Skeletal muscle satellite cell (primary cell): ENCODE measurements around the gene SAMSN1.
"Not testable (repeated sequence)": the region's sequence is repeated elsewhere in the genome, so short reads cannot be mapped to it uniquely, and the experiment has no call there.

ENCODE experiments used
- H3K27me3 ChIP-seq: 2 replicates; pipeline ENCODE4 v1.7.0; 2013; ENCODE audit warnings: low read length; ENCODE audit not compliant: control insufficient read depth, insufficient read depth
- H3K36me3 ChIP-seq: 2 replicates; pipeline ENCODE4 v1.7.0; 2013; ENCODE audit warnings: mild to moderate bottlenecking, control low read depth, low read length; ENCODE audit not compliant: insufficient read depth
- H3K4me1 ChIP-seq: 2 replicates; pipeline ENCODE4 v1.7.0; 2013; ENCODE audit warnings: low read length; ENCODE audit not compliant: control insufficient read depth, insufficient read depth
- H3K4me2 ChIP-seq: 2 replicates; pipeline ENCODE4 v1.7.0; 2013; ENCODE audit warnings: mild to moderate bottlenecking, low read length
- H3K4me3 ChIP-seq: 2 replicates; pipeline ENCODE4 v1.7.0; 2013; ENCODE audit warnings: low read length
- H3K9ac ChIP-seq: 2 replicates; pipeline ENCODE4 v1.7.0; 2013; ENCODE audit warnings: mild to moderate bottlenecking, low read depth, low read length, moderate library complexity
- H3K9me3 ChIP-seq: replicated peaks from 2 replicates; pipeline ENCODE4 v1.7.0; 2013; ENCODE audit warnings: mild to moderate bottlenecking, control low read depth, low read length

Gene SAMSN1

DNA sequence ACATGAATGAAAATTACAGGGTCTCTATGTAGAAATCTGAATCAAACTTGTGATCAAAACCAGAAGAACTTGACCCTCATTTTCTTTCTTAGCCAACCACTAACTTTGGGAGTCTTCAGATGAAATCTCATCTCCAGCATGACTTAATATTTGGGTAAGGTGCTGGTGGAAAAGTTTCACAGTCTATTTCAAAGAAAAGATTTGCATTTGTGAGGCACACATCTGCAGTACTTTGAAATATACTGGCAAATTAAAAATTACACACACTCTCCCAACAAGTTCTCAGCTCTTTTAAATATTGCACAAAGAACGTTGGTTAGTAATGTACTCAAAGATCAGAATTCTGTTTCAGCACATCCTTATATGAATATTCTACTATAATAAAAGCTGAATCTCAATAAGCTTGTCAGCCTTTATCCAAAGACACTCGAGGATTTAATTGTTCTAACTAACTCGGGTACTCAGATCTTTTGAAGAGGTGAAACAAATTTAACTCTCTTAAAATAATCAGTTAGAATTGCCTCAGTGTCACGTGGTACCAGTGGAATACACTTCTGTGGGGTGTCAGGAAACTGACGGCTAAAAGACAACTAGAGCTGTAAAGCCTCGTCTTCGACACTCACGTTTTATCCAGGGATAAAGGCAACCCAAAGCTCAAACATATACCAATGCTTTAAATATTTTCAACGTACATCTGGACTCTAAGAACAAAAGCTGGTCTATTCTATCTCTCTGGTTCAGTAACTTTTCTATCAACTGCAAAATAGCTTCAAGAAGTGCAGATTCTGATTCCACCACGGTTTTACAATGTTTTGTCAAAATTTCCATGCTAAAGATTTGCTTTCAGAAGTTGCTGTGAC is 19.0 kb downstream of the SAMSN1 start:
- Histone ChIP-seq H3K4me1 (no peaks in the 10 kb centered on the region), H3K9ac (no peak overlapping the region), H3K36me3 (no peaks in the 10 kb centered on the region), H3K4me2 (no peak overlapping the region), H3K27me3 (no peaks in the 10 kb centered on the region), H3K9me3 (no peaks in the 10 kb centered on the region), H3K4me3 (no peak overlapping the region)

DNA sequence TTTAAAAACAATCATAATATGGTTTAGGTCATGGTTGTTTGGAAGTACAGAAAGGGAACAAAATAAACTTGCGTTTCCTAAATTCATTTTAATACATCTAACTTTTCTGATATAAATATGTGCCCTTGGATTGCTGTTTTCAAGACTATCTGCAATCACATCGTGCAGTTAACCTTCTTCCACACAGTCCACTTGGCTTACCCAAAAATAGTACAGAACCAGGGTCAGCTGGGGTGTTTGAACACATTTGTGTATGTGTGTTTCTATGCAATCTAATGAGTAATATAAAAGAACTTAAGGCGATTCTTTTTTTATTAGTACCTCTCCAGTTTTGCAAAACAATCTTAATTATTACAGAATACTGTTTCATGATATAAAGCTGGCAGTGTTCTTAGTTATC is 19.9 kb downstream of the SAMSN1 start:
- Histone ChIP-seq H3K36me3 (no peaks in the 10 kb centered on the region), H3K9me3 (no peaks in the 10 kb centered on the region), H3K4me3 (no peak overlapping the region), H3K4me1 (no peaks in the 10 kb centered on the region), H3K4me2 (no peak overlapping the region), H3K27me3 (no peaks in the 10 kb centered on the region), H3K9ac (no peak overlapping the region)

DNA sequence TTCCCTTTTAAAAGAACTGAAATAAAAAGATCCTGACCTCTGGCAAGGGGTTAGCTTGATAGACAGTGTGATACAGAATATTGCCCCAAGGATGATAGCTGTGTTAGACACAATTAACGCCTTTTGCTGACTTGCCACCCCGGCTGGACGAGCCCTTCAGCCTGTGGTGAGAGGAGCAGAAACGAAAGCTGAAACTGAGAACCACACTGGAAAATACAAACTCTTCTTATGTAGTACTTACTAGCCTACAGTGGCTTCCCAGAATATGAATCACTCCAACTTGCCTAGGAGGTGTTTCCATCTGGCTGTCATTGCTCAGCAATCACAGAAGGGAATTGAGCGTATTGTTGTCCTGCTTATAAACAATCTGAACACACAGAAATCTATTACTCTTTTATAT is 22.9 kb downstream of the SAMSN1 start:
- no peak overlapping the region for H3K4me3 ChIP-seq

DNA sequence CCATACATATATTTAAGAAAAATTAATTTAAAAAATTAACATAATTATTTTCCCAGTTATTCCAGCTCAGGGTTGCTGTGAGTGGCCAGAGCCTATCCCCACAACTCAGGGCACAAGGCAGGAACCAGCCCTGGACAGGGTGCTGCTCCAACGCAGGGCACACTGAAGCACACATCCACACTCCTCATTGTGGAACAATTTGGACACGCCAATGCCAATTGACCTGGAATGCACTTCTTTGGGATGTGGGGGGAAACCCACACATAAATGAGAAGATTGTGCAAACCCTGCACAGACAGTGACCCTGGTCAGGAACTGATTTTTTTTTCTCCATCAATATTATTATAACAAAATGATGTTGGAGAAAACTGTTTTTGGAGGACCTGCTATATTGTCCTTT is 23.4 kb downstream of the SAMSN1 start:
- Histone ChIP-seq H3K4me1 (no peaks in the 10 kb centered on the region), H3K4me3 (no peak overlapping the region), H3K9ac (no peak overlapping the region)

More for the DNA sequence above, 22.9 kb downstream of the SAMSN1 start:
- H3K4me2 ChIP-seq: no peak overlapping the region
- H3K9ac ChIP-seq: no peak overlapping the region
- no peaks in the 10 kb centered on the region for H3K36me3 ChIP-seq
- no peaks in the 10 kb centered on the region for H3K9me3 ChIP-seq
- no peaks in the 10 kb centered on the region for H3K27me3 ChIP-seq
- no peaks in the 10 kb centered on the region for H3K4me1 ChIP-seq

DNA sequence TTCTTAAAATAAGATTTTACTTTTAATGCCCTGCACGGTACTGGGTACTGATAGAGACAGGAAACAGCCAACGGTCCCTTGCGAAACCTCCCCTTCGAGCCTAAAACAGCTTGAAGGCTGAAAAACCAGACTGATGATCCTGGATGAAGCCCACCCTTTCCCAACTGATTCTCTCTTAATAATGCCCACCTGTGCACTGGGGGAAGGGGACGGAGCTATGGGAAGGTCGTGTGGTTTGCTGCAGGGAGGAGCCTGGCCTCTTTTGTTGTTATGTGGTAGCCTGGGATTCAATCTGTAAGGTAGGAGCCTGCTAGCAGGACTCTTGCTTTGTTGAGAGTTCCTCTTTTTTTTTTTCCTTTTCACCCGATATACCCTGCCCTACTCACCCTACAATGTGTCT is 25.6 kb downstream of the SAMSN1 start:
- no peaks in the 10 kb centered on the region for H3K27me3 ChIP-seq
- H3K9ac ChIP-seq: no peak overlapping the region
- no peak overlapping the region for H3K4me3 ChIP-seq
- no peaks in the 10 kb centered on the region for H3K36me3 ChIP-seq
- H3K4me2 ChIP-seq: no peak overlapping the region
- H3K9me3 ChIP-seq: no peaks in the 10 kb centered on the region
- no peaks in the 10 kb centered on the region for H3K4me1 ChIP-seq

More for the DNA sequence above, 23.4 kb downstream of the SAMSN1 start:
- Histone ChIP-seq H3K27me3 (no peaks in the 10 kb centered on the region), H3K4me2 (no peak overlapping the region), H3K36me3 (no peaks in the 10 kb centered on the region), H3K9me3 (no peaks in the 10 kb centered on the region)

DNA sequence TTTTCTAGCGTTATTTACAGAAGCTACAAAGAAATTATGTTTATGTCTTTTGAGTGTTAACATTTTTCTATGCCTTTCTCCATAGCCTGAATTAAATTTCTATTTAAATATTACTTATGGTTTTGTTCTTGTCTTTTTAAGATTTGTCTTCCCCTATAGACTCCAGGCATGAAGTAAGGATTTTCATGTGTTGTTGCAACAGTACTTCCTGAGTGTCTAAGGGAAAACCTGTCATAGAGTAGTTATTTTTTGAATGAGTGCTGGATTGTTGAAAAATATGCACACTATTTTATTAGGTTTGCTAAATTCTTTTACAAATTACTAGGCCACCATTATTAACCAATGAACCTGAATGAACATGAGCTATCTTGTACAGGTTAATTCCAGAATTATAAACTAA is 27.1 kb downstream of the SAMSN1 start:
- Histone ChIP-seq H3K9ac (no peak overlapping the region), H3K4me2 (no peak overlapping the region), H3K4me1 (no peaks in the 10 kb centered on the region), H3K27me3 (no peaks in the 10 kb centered on the region), H3K9me3 (no peaks in the 10 kb centered on the region), H3K4me3 (no peak overlapping the region), H3K36me3 (no peaks in the 10 kb centered on the region)

DNA sequence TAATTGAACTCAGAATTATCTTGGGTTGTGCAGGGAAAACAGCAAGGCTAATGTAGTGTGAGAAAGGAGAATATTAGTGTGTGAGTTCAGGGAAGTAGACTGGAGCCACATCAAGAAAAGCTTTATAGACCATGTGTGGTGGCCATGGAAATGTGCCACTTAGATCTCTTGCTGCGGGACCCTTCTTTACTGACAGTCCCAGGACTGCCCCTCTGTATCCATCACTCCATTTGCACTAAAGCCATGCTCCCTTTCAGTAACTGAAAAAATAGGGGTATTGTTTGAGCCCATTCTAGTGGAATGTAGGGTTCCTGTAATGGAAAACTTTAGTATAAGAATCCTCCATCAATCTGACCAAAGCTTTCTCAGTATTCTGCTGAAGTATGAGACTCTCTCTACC is 32.3 kb downstream of the SAMSN1 start:
- Histone ChIP-seq H3K9me3 (no peaks in the 10 kb centered on the region), H3K4me2 (no peak overlapping the region), H3K36me3 (no peaks in the 10 kb centered on the region), H3K27me3 (no peaks in the 10 kb centered on the region), H3K9ac (no peak overlapping the region), H3K4me1 (no peaks in the 10 kb centered on the region), H3K4me3 (no peak overlapping the region)

DNA sequence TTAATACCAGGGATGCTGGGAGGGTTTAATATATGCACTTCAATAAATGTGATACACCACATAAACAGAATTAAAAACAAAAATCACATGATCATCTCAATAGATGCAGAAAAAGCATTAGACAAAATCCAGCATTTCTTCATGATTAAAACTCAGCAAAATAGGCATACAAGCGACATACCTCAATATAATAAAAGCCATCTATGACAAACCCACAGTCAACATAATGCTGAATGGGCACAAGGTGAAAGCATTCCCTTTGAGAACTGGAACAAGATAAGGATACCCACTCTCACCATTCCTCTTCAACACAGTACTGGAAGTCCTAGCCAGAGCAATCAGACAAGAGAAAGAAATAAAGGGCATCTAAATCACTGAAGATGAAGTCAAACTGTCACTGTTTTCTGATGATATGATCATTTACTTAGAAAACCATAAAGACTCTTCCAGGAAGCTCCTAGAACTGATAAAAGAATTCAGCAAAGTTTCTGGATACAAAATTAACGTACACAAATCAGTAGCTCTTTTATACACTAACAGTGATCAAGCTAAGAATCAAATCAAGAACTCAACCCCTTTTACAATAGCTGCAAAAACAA is 39.2 kb downstream of the SAMSN1 start:
- not testable (repeated sequence) for H3K27me3 ChIP-seq, H3K36me3 ChIP-seq, H3K4me3 ChIP-seq, H3K4me1 ChIP-seq, H3K4me2 ChIP-seq, H3K9ac ChIP-seq, H3K9me3 ChIP-seq

DNA sequence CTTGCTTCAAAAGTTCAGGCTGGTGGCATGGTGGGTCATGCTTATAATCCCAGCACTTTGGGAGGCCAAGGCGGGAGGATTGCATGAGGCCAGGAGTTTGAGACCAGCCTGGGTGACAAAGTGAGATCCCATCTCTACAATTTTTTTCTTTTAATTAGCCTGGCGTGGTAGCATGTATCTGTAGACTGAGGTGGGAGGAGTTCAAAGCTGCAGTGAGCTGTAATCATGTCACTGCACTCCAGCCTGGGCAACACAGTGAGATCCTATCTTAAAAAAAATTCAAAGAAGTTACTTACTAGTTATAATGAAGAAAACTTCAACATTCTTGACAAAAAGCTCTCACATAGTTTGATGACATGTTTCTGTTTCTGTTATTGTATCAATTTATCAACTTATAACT is 45.2 kb downstream of the SAMSN1 start:
- Histone ChIP-seq H3K9me3 (no peaks in the 10 kb centered on the region), H3K4me2 (no peak overlapping the region), H3K4me1 (no peaks in the 10 kb centered on the region), H3K4me3 (no peak overlapping the region), H3K36me3 (no peaks in the 10 kb centered on the region), H3K27me3 (no peaks in the 10 kb centered on the region), H3K9ac (no peak overlapping the region)

DNA sequence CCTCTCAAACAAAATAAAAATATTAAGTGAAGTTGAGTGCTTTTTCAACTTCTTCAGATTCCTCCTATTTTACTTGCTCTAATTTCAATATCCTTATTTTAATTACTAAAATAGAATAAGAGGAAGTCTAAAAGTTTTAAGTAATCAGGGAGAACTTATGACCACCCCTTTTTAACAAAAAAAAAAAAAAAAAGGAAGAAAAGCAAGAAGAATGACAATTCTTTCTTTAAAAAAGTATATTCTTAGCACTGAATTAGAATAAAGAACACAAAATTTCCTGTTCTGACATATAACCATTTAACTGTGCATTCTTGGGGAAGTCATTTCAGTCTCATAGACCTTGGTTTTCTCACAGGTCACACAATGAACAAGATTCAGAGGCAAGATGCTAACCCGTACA is 46.8 kb downstream of the SAMSN1 start:
- H3K4me2 ChIP-seq: no peak overlapping the region
- H3K9me3 ChIP-seq: no peaks in the 10 kb centered on the region
- H3K4me1 ChIP-seq: no peaks in the 10 kb centered on the region
- no peaks in the 10 kb centered on the region for H3K27me3 ChIP-seq
- H3K9ac ChIP-seq: no peak overlapping the region
- no peaks in the 10 kb centered on the region for H3K36me3 ChIP-seq
- H3K4me3 ChIP-seq: no peak overlapping the region

DNA sequence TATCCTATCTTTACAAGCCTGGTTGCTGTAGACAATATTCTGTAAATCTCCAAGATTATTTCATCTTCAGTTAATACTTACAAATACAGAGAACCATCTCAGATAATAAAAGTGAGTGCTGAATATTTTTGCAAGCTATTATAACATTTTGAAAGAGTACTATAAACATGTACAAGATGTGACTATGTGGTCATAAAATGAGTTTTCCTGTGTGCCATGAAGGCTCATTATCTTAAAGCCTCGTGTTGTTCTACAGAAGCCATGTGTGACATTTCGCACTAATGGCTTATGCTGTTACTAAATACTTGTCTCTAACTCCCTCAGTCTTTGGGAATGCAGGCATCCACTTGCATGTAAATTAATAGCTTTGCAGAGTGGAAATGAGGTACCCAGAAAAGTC is 48.3 kb downstream of the SAMSN1 start:
- no peak overlapping the region for H3K4me3 ChIP-seq
- H3K9me3 ChIP-seq: no peaks in the 10 kb centered on the region
- no peaks in the 10 kb centered on the region for H3K4me1 ChIP-seq
- no peak overlapping the region for H3K9ac ChIP-seq
- no peak overlapping the region for H3K4me2 ChIP-seq
- H3K36me3 ChIP-seq: no peaks in the 10 kb centered on the region
- H3K27me3 ChIP-seq: no peaks in the 10 kb centered on the region

DNA sequence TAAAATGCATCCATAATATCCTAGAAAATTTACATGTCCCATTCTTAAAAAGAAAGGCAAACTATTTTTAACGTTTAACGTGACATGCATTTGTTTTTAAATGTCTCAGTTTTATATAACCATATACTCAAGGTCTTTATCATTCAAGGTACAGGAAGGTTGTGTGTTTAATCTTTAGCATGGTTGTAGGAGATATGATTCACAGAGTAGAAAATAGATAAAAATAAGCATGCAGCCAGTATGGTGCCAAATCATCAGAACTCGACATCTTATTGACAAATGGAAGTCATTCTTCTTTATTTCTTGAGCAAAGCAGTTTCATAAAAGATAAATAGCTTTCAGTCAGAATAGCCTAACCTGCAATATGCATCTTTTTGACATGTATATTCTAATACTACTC is 51.0 kb downstream of the SAMSN1 start:
- H3K9me3 ChIP-seq: no peaks in the 10 kb centered on the region
- H3K4me3 ChIP-seq: no peak overlapping the region
- H3K27me3 ChIP-seq: no peaks in the 10 kb centered on the region
- H3K4me2 ChIP-seq: no peak overlapping the region
- no peaks in the 10 kb centered on the region for H3K36me3 ChIP-seq
- H3K9ac ChIP-seq: no peak overlapping the region
- no peaks in the 10 kb centered on the region for H3K4me1 ChIP-seq
